Suprapubic skin (tissue), 4 donors: ENCODE results near the gene CYB5D1.

Source experiments
- EP300 ChIP-seq: sonication (generic); formaldehyde crosslinking; IDR thresholded peaks from one replicate; pipeline ENCODE4 v1.6.1; 2017; ENCODE audit warnings: antibody characterized with exemption
- POLR2A ChIP-seq, 2 donors: fragments of 450-650 bp; IDR thresholded peaks; one replicate each; pipeline ENCODE4 v1.6.1; 2017; ENCODE audit warnings: antibody characterized with exemption in 2 of 2, mild to moderate bottlenecking in 2 of 2, moderate library complexity in 2 of 2
- POLR2AphosphoS5 ChIP-seq, 3 donors: sonication (generic); formaldehyde crosslinking; IDR thresholded peaks; one replicate each; pipeline ENCODE4 v1.6.1; 2017; ENCODE audit warnings: antibody characterized with exemption in 3 of 3
- TF ChIP-seq, protein P1 (sequence below), 2 donors: fragments of 200-600 bp in 1 of 2; fragments of 450-650 bp in 1 of 2; sonication (generic) in 1 of 2; IDR thresholded peaks; one replicate each; pipeline ENCODE4 v1.5.1; 2016 to 2019; ENCODE audit warnings: antibody characterized with exemption in 2 of 2, mild to moderate bottlenecking in 1 of 2, moderate library complexity in 1 of 2

DNA sequence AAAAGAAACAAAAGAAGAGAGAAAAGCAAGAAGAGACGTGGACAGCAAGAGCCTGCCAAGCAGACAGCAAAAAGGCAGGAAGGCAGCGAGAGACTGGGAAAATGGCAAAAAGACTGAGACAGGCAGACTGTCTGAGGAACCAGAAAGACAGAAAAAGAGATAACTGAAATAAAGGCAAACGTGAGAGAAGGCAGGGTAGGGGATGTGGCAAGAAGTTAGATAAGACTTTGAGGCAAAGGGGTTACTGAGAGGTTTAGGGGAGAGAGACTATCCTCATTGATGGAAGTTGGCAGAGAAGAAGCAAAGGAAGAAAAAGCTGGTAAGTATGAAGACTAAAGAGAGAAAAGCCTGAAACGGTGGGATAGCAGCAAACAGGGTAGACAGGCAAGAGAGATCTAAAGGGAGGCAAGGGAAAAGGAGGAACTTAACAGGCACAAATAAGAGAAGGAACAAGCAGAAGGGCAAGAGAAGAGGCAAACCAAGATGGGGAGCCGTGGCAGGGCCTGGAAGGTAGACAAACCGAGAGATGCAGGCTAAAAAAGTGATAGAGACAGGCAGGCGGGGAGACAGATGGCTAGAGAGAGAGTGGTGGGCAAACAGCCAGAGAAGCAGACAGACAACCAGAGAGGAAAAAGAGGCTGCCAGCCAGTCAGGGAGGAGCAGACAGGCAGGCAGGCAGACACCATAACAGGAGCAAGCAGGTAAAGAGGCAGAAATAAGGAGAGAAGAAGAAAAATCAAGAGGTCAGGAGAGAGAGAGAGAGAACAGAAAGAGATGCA lies 23.7 kb downstream of the CYB5D1 start:
- TF ChIP-seq, protein P1, sequence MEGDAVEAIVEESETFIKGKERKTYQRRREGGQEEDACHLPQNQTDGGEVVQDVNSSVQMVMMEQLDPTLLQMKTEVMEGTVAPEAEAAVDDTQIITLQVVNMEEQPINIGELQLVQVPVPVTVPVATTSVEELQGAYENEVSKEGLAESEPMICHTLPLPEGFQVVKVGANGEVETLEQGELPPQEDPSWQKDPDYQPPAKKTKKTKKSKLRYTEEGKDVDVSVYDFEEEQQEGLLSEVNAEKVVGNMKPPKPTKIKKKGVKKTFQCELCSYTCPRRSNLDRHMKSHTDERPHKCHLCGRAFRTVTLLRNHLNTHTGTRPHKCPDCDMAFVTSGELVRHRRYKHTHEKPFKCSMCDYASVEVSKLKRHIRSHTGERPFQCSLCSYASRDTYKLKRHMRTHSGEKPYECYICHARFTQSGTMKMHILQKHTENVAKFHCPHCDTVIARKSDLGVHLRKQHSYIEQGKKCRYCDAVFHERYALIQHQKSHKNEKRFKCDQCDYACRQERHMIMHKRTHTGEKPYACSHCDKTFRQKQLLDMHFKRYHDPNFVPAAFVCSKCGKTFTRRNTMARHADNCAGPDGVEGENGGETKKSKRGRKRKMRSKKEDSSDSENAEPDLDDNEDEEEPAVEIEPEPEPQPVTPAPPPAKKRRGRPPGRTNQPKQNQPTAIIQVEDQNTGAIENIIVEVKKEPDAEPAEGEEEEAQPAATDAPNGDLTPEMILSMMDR (IDR thresholded peaks at IDR 0.05): no peak
- TF ChIP-seq EP300 (no peak), POLR2A (IDR thresholded peaks at IDR 0.05) (no peak), POLR2AphosphoS5 (IDR thresholded peaks at IDR 0.05) (no peak)
